Activated CD4-positive, alpha-beta T cell treated with anti-CD3 and anti-CD28 coated beads, Interleukin-2, amount 50 U/mL, for 16 hours (primary cell): Measurements from ENCODE around the gene OR13J1.
"Not testable (repeated sequence)": the region's sequence is repeated elsewhere in the genome, so short reads cannot be mapped to it uniquely, and the experiment has no call there.

Experiments
- DNase-seq: peaks from one replicate; pipeline ENCODE4 v3.0.0-alpha.2; 2020

Gene OR13J1

GRCh38 chr9:35870351-35870923 lies at the start of gene OR13J1:
OR13J1 (minus strand) TSS chr9:35870401; CDS start chr9:35870401, 0 bp downstream.
- no peak for DNase-seq

GRCh38 chr9:35919212-35920008 lies 49.2 kb upstream of the OR13J1 start:
- DNase-seq = no peak

GRCh38 chr9:35918780-35919179 lies 48.6 kb upstream of the OR13J1 start:
- no peak for DNase-seq

GRCh38 chr9:35917261-35917660 lies 47.1 kb upstream of the OR13J1 start:
- no peak for DNase-seq

- no peak for DNase-seq
Observed at GRCh38 chr9:35915681-35916294, 45.6 kb upstream of the OR13J1 start.

GRCh38 chr9:35914301-35914807 lies 44.2 kb upstream of the OR13J1 start:
- no peak for DNase-seq

GRCh38 chr9:35913429-35913828 lies 43.2 kb upstream of the OR13J1 start:
- DNase-seq = not testable (repeated sequence)

GRCh38 chr9:35912791-35913400 lies 42.7 kb upstream of the OR13J1 start:
- no peak for DNase-seq

- no peak for DNase-seq
Observed at GRCh38 chr9:35911690-35912089, 41.5 kb upstream of the OR13J1 start.

GRCh38 chr9:35910613-35911359 lies 40.6 kb upstream of the OR13J1 start:
- peak; percentile 65 for DNase-seq

- DNase-seq = no peak
Observed at GRCh38 chr9:35909687-35910612, 39.7 kb upstream of the OR13J1 start.

GRCh38 chr9:35909274-35909673 lies 39.1 kb upstream of the OR13J1 start, which contains the start of gene SPAAR:
SPAAR (plus strand) TSS chr9:35909490; CDS start chr9:35910464, 974 bp downstream.
- no peak for DNase-seq

- DNase-seq = no peak
Observed at GRCh38 chr9:35908504-35909125, 38.4 kb upstream of the OR13J1 start.

GRCh38 chr9:35907711-35908503 lies 37.7 kb upstream of the OR13J1 start:
- DNase-seq = no peak

GRCh38 chr9:35906923-35907699 lies 36.9 kb upstream of the OR13J1 start:
- no peak for DNase-seq

- DNase-seq = no peak
Observed at GRCh38 chr9:35905912-35906679, 35.9 kb upstream of the OR13J1 start, which contains the start of gene HRCT1. HRCT1 (plus strand) TSS chr9:35906202; CDS start chr9:35906288, 86 bp downstream.

- no peak for DNase-seq
Observed at GRCh38 chr9:35905051-35905781, 35.0 kb upstream of the OR13J1 start.

- no peak for DNase-seq
Observed at GRCh38 chr9:35904338-35904737, 34.1 kb upstream of the OR13J1 start.
